Measurements from ENCODE around the gene SYNGR2. TPM values are rescaled to one million over a fixed set of nuclear protein-coding genes. Genes with fewer than 3 reads are reported as not detected.
"Not testable (repeated sequence)": the region's sequence is repeated elsewhere in the genome, so short reads cannot be mapped to it uniquely, and the experiment has no call there.

SYNGR2 gene
- polyA plus RNA-seq, 12 donors: 55.5 to 128 (median 78.7) TPM; not detected in 1

DNA sequence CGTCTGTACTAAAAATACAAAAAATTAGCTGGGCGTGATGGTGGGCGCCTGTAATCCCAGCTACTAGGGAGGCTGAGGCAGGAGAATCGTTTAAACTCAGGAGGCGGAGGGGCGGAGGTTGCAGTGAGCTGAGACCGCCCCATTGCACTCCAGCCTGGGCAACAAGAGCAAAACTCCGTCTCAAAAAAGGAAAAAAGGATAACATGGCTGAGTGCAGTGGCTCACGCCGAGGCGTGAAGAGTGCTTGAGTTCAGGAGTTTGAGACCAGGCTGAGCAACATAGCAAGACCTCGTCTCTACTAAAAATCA lies 28.6 kb upstream of the SYNGR2 start:
- not testable (repeated sequence) for DNase-seq

DNA sequence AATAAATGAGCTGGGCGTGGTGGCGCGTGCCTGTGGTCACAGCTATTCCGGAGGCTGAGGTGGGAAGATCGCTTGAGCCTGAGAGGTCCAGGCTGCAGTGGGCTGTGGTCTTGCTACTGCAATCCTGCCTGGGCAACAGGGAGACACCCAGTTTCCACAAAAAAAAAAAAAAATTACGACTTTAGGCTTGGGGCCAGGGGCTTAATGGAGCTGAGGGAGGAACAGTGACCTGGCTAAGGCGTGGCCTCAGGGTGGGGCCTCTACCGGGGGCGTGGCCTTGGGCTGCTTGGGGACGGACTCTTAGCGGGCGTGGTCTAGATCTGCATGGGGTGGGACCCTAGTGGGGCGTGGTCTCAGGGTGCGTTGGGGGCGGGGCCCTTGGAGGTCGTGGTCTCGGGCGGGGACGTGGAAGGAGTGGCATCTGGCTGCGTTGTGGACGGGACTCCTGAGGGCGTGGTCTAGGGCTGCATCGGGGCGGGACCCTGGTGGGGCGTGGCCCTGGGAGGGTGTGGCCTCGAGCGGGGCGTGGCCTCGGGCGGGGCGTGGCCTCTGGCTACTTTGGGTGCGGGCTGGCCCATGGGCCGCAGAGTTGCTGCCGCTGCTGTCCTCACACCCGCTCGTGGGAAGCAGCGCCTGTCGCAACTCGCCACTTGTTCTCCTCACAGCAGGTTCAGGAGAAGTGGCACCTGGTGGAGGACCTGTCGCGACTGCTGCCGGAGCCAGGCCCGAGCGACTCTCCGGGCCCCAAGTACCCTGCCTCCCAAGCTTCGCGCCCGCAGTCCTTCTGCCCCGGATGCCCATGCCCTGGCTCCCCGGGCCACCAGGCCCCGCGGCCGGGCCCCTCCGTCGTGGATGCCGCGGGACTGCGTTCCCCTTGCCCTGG lies 28.0 kb upstream of the SYNGR2 start:
- no peak for DNase-seq

DNA sequence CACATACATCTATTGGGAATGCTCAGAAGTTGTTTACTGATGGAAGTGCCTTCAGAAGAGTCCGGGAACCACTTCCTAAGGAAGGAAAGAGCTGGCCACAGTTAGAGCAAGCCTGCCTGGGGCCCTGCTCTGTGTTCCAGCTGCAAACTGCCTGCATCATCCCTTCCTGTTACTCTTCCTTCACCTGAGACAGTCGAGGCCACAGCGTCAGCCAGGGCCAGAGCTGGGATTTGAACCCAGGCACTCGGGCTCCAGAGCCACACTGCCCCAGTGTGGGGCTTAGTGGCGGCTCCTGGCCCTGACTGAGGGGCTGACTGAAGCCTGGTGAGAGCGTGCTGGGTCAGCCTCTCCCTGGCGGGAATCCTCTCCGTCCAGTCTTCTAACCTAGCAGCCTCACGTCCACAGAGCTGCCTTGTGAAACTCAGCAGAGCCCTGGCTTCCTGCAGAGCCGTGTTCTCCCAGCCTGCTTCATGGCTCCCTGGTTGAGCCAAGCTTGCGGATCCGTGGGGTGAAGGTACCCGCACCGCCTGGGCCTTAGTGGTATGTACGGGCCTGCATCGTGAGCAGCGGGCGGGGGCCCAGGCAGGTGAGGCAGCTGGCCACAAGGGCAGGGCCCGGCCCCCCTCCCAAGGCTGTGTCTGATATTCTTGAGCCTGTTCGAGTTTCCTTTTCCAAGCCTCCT lies 26.8 kb upstream of the SYNGR2 start:
- DNase-seq: no peak

- DNase-seq: no peak
Observed at GRCh38 chr17:78142119-78142861, 26.1 kb upstream of the SYNGR2 start.

DNA sequence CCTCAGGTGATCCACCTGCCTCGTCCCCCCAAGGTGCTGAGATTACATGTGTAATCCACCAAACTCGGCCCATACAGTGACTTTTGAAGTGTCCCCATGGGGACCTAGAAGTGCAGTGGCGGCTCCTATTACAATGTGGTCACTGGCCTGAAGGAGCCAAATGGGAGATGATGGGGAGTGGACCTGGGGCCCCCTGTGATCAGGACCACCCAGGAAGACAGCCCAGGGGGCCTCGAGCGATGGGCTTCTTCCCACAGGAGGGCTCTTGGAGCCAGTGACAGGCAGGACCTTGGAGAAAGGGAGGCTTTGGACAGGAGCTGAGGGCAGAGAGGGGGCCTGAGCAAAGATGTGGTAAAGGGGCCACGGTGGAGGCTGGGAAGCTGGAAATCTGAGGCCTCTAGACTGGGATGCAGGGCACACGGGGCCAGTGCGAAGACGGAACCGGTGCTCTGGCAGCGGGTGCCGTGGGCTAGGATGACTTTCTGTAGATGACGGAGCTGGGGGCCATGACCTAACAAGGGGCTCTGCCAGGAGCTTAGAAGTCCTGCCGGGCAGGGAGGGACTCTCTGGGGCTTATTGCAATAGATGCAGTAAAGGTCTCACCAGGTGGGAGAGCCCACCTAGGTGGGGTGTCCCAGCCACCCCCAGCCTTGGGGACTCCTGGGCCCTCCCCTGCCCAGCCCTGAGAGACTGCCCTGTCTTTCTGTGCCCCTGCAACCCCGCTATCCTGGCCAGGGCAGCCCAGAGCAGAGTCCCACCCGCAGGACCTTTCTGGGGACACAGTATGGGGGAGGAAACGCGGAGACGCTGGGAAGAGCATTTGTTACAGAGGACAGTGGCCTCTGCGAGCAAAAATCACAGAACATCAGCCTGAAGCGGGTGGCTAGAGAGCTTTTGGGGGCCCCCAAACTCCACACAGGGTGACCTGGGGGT lies 24.9 kb upstream of the SYNGR2 start:
- DNase-seq: no peak

- peak; percentile 85 for DNase-seq
Observed at GRCh38 chr17:78144147-78144719, 24.1 kb upstream of the SYNGR2 start.

DNA sequence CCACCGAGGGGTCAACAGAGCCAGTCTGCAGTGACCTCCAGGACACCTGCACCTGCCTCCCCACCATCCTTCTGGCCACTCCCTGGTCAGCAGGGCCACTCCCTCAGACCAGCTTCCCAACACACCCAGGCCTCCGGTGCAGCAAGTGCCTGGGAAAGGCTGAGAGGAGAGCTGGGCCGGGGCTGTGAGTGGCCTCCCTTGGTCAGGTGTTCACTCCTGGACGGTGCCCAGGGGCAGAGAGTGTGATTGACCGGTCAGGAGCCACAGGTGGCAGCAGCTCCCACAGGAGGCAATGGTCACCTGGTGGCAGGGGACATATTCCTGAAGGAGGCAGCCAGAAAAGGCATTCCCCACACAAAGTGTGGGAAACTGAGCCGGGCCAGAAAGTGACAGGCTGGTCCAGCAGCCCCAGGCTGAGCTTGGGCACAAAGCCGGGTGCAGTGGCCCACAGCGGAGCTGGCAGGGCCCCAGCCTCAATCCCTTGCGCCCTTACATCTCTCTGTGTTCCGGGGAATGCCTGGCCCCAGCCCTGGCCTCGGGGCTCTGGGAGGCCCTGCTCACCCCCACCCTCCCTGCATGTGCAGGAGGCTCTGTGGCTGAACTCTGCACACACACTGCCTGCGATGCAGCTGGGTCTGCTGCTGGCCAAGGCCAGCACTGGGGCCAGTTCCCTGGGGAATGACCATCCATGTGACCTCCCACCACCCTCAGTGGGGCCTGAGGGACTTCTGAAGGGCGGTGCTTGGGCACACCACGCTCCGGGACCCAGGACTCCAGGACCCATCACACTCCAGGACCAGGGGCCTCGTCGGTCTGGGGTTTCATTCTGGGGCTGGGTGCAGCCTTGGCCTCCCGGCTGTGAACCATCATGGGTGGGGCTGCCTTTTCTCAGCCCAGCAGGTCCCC lies 23.4 kb upstream of the SYNGR2 start:
- DNase-seq: no peak

DNA sequence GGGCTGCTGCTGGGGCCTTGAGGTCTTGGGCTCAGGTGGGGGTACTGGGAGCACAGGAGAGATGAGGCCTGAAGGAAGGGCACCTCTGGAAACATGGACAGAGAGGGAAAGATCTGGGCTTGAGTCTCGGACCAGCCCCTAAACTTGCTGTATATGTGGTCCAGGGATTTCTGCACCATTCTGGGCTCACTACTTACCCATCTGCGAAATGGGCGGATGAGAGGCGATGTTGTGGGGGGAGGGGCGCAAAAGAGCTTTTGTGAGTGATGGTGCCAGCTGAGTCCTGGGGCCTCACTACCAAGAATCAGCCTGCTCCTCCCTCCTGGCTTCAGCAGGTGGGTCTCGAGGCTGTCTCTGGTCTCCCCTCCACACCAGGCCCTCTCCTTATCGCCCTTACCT lies 21.9 kb upstream of the SYNGR2 start:
- no peak for DNase-seq

DNA sequence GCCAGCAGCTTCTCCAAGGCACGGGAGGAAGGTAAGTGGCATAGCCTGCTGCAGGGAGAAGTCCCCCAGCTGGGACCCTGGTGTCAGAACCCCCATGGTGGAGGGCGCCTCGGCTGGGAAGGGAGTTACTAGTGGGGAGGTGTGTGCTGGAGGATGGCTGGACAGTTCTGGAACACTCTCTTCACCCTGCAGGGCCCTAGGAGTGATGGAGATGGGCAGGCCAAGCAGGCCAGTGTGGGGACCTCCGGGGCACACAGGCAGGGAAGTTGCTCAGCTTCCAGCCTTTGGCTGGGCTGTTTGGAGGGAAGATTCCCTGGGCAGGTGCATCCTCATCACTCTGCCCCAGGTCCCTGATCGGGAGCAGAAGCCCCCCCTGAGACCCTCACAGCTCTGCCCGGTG lies 21.5 kb upstream of the SYNGR2 start:
- DNase-seq: no peak

DNA sequence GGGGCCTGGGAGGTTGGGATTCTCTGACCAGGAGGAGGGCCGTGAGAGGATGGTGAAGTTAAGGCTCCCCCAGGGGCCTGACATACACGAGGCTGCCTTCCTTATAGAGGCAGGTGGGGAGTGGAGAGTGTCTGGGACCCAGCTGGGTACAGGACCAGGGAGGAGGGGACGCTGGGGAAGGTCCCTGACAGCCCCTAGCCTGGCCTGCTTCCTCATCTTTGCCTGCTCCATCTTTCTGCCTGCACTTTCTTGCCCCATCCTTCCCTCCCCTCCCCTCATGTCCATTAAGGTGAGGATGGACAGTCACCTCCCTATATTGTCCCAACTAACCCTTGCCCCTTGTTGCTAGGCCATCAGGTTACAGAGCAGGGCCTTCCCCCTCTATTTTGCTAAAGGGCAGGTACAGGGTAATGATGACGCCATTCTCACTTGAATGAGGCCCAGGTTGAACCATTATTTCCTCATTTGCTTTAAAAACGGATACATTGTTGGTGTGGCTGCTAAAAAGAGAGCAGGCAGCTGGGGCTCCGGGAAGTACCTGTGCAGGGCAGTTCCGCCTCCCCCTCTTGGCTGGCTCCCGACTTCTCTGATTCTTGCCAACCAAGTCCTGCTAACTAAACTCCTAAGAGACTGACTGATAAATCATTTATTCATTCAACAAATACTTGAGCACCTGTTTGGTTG lies 20.9 kb upstream of the SYNGR2 start:
- DNase-seq: no peak

- no peak for DNase-seq
Observed at GRCh38 chr17:78148286-78149016, 19.9 kb upstream of the SYNGR2 start.

GRCh38 chr17:78151514-78152008 lies 16.8 kb upstream of the SYNGR2 start:
- DNase-seq: no peak

DNA sequence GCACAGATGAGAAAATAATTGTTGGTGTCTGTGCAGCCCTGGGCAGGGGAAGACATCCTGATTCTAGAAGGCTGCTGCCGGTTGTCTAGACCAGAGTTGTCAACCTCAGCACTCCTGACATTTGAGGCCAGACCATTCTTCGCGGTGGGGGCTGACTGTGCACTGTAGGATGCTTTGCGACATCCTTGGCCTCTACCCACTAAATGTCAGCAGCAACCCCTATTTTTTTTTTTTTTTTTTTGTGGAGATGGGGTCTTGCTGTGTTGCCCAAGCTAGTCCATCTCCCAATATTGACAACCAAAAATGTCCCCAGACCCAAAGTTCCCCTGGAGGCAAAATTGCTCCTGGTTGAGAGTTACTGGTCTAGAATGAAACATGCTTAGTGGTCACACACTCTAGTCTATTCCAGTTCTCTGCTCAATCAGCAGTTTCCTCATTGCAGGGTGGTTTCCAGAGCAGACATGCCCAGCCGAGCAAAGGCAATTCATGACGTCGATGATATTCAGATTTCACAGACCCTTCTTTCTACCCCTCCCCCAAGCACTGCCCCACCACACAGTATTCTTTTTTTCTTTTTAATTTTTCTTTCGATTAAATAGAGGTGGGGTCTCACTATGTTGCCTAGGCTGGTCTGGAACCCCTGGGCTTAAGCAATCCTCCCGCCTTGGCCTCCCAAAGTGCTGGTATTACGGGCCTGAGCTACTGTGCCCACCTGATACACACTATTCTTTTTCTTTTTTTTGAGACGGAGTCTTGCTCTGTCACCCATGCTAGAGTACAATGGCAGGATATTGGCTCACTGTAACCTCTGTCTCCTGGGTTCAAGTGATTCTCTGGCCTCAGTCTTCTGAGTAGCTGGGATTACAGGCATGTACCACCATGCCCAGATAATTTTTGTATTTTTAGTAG lies 13.2 kb upstream of the SYNGR2 start:
- no peak for DNase-seq

GRCh38 chr17:78159575-78160158 lies 8.7 kb upstream of the SYNGR2 start:
- no peak for DNase-seq

- no peak for DNase-seq
Observed at GRCh38 chr17:78163881-78164747, 4.3 kb upstream of the SYNGR2 start.

All from muscle of arm (tissue), 12 donors.